ENCODE data around the gene PKP1.

PKP1 gene

DNA sequence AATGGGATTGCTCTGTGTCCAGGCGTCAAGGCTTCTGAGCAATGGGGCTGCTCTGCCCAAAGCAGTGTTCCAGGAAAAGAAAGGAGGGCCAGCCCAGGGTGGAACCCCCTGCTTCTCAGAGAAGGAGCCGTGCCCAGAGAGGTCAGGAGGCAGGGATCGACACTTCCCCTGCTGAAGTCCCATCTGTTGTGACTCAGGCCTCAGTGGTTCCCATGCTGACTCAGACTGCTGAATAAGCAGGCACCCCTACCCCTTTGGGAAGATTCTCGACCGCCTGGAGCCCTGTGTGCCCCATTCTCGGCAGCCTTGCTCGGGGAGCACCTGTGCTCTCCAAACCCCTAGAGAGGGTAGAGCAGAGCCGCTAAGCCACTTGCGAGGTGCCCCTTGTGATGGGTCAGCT lies 23.9 kb downstream of the PKP1 start:
- in situ Hi-C loops (cut with MboI; ENCODE audit: low sequenced_read_pairs): no loop called here

DNA sequence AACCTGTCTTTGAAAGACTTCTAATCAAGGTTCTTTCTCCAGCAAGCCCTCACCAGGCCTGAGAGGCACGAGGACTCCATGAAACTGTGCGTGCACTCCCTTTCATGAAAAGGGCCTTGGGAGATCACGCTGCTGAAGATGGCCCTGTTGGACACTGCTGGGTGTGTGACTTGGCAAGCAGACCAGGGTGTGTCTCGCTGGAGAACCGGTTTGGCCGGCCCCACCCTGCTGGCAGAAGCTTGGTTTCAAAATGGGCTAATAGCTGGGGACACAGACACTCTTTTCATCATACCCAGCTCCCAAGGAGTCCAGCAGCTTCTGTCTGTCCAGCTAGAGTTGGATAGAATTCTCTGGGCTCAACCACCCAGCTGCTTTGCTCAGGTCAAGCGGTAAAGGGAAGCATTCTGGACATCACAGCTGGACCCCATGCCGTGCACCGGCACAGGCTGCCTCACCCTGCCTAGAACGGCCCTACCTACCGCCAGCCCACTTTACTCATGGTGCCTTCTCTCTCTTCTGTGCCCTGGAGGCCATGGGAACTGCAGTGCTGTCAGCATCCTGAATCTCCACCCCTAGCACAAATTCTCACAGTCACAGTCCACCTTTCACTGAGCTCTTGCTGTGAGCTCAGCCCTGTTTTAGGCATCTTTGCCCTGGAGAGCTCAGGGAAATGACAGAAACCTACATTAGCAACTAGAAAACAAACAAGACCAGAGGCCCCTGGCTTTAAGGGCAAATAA lies 24.6 kb downstream of the PKP1 start:
- in situ Hi-C loops (cut with MboI; ENCODE audit: low sequenced_read_pairs): no loop called here

DNA sequence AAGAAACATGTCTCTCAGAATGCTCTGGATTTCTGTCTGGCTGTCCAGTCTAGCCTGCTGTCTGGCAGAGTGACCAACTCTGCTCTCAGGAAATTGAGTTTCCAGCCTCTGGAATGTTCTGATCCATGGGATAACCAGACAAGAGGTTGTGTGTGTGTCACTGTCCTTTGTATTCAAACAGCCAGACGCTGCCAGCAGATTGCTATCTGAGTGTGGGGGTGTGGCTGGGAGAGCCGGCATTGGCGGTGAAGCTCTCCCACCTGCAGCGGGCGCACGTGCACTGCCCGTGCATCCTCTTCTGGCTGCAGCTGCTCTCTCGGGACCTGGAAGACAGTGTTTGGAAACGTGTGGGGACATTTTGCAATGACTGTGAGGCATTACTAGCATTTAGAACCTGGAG lies 26.1 kb downstream of the PKP1 start:
- in situ Hi-C loops (cut with MboI; ENCODE audit: low sequenced_read_pairs): no loop called here

DNA sequence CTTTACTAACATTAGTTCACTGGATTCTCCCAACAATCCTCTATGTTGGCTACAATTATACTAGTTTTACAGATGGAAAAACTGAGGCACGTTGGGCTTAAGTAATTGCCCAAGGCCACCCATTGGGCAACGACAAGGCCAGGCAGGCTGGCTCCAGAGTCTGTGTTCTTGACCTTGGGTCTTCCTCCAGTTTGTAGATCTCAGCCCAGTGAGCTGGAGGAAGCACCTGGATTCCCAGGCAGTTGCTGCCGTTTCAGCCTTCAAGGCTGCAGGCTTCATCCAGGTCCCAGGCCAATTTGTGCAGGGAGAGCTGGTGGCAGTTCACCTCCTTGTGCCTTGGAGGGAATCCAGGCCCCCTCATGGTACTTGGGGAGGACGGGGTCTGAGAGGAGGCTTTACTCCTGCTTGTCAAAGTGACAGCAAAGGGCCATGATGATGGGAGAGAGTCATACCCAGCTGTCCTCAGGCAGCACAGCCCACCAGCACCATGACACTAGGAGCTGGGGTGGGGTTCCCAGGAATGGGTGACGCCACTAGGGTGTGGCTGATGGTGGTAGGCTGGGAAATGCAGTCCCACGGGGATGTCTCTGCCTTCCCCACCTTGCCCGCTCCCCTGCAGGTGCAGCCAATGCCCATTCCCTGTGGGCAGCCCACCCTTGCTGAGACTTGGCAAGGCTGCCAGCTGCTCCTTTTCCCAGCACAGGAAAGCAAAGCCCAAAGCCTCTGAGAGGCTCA lies 27.1 kb downstream of the PKP1 start:
- in situ Hi-C loops (cut with MboI; ENCODE audit: low sequenced_read_pairs): no loop called here

DNA sequence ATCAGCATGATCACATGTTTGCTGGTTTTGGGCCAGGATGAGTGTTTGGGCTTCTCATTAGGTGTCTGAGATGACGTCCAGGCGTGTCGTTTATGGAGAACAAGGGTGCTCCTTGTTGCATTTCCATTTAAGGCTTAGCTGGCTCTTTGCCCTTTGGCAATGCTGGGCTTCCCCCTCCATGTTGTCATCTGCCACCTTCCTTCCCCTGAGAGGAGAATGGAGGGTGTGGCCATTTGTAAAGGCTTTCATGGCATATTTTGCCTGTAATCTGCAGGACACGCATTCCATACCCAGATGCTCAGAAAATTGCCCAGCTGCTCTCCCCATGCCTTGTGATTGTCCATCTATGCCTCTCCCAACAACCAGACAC lies 27.7 kb downstream of the PKP1 start:
- in situ Hi-C loops (cut with MboI; ENCODE audit: low sequenced_read_pairs): no loop called here

DNA sequence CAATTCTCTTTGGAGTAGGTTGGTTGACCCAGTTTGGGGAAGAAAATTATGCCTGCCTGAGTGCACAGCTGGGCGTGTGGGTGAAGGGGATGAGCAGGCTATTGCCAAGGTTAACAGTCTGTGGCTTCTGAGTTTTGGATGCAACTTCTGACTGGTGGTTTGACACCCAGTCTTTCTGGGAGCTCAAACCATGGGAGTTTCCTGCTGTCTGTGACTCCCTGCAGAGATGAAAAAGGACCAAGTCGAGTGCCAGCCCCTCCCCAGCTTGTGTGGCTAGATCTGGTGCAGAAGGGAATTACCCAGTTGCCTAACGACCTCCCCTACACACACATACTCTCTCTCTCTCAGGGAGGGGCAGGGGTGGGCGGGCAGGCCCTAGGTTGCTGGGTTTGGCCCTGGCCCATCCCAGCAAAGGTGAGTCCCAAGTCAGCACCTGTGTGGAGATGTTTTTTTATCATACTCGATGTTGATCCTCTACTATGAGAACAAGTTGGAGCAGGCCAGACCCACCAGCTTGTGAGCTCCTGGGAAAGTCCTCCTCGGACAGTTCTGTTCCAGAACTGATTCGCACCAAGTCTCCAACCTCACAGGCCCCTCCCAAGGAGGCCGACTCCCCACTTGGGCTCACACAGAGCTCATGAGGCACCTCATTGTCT lies 28.2 kb downstream of the PKP1 start:
- in situ Hi-C loops (cut with MboI; ENCODE audit: low sequenced_read_pairs): no loop called here

DNA sequence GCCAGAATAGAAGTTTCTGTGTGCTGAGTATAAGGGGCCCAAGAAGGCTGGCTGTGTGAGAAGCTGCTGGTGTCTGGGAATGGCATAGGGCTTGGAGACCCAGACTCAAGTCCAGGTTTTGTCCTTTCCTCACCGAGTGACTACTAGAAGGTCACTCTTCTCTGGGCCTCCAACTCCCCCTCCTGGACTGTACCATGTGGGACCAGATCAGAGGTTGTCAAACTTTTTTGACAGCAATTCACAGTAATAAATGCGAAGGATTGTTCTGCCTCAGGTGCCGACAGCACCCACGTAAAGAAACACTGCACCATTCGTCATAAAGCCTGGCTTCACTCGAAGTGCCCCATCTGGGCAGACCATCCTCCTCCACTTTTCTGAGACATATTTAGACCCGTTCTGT lies 29.0 kb downstream of the PKP1 start:
- in situ Hi-C loops (cut with MboI; ENCODE audit: low sequenced_read_pairs): no loop called here

DNA sequence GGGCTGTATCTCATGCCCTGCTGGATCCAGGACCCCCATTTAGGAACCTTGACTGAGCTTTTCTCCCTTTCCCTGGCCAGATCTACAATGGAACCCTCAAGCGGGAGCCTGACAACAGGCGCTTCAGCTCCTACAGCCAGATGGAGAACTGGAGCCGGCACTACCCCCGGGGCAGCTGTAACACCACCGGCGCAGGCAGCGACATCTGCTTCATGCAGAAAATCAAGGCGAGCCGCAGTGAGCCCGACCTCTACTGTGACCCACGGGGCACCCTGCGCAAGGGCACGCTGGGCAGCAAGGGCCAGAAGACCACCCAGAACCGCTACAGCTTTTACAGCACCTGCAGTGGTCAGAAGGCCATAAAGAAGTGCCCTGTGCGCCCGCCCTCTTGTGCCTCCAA lies 29.8 kb downstream of the PKP1 start:
- in situ Hi-C loops (cut with MboI; ENCODE audit: low sequenced_read_pairs): no loop called here

DNA sequence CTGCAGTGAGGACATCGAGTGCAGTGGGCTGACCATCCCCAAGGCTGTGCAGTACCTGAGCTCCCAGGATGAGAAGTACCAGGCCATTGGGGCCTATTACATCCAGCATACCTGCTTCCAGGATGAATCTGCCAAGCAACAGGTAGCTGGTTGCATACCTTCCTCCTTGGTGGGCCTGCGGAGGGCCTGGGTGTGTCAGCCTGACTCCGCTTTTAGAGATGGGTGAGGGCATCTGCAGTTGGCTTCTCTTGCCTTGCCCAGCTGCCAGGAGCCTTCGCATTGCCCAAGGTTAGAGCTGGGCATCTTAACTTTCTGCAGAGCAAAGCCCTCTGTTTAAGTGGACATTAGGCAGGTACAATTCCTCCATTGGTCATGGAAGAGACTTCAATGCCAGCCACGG lies 33.2 kb downstream of the PKP1 start:
- in situ Hi-C loops (cut with MboI; ENCODE audit: low sequenced_read_pairs): no loop called here

DNA sequence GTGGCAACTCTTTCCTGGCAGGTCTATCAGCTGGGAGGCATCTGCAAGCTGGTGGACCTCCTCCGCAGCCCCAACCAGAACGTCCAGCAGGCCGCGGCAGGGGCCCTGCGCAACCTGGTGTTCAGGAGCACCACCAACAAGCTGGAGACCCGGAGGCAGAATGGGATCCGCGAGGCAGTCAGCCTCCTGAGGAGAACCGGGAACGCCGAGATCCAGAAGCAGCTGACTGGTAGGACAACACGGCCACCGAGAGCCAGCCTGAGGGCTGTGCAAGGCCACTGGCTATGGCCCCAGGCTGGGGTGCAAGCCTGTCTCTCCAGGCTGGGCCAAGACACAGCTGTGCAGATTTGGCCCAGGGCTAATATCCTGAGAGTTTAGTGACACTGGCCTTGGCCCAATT lies 34.2 kb downstream of the PKP1 start:
- in situ Hi-C loops (cut with MboI; ENCODE audit: low sequenced_read_pairs): no loop called here

DNA sequence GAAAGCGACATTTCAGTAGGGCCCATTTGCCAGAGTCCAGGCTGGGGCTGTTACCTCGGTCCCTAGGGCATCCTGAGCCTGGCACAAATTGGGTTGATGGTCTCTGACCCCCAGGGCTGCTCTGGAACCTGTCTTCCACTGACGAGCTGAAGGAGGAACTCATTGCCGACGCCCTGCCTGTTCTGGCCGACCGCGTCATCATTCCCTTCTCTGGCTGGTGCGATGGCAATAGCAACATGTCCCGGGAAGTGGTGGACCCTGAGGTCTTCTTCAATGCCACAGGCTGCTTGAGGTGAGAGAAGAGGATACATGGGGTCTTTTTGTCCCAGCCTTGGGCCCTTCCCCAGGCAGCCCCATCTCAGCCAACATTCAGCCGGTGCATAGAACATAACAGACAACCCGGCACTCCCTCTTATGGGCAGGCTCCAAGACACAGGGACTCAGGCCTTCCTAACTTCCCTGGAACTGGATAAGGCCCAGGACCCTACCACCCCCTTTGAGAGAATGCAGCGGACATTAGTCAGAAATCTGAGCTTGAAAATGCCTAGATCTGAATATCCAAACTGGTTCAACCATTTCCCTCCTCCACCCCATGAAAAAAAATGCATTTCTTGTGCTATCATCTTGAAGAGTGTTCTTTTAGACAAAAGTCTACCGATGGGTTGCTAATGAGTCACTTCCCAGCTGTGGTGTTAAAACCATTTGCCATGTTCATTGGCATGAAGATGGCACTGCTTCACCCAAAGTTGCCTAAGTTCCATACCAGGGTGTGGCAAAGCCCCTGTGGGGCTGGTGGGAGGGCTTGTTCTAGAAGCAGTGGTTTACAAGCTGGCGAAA lies 35.4 kb downstream of the PKP1 start:
- in situ Hi-C loops (cut with MboI; ENCODE audit: low sequenced_read_pairs): no loop called here

DNA sequence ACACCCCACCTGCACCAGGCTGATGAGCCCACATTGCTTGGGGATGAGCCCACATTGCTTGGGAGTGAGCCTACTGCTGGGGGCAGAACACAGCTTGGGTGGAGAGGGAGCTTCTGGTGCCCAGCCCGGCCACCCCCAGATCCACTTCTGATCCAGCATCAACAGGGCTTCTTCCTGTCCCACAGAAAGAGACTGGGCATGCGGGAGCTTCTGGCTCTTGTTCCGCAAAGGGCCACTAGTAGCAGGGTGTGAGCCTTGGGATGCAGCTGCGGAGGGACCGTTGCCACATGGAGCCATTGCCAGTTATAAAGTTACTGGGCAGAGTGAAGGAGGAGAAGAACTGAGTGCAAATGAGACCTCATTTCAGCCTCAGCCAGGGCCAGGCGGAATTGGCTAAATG lies 36.3 kb downstream of the PKP1 start:
- in situ Hi-C loops (cut with MboI; ENCODE audit: low sequenced_read_pairs): no loop called here

DNA sequence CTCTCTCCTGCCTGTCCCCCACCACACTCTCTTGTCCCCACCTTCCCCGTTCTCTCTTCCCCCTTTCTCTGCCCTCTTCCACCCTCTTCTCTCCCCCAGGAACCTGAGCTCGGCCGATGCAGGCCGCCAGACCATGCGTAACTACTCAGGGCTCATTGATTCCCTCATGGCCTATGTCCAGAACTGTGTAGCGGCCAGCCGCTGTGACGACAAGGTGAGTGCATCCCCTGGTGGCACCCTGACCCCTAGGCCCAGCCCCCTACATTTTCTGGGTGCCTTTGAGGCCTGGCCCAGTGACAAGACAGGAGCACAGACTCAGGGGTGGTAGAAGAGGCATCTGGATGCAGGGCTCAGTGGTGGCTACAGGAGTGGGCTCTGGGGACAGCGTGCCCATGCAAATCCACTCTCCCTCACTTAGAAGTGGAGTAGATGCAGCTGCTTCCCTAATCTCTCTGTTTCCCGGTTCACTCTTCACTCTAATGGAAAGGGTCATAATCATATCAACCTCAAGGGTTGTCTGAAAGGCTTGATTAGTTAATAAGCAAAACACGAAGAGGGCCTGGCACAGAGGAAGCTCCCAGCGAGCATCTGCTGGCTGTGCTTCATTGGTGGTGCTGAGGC lies 37.0 kb downstream of the PKP1 start:
- in situ Hi-C loops (cut with MboI; ENCODE audit: low sequenced_read_pairs): no loop called here

DNA sequence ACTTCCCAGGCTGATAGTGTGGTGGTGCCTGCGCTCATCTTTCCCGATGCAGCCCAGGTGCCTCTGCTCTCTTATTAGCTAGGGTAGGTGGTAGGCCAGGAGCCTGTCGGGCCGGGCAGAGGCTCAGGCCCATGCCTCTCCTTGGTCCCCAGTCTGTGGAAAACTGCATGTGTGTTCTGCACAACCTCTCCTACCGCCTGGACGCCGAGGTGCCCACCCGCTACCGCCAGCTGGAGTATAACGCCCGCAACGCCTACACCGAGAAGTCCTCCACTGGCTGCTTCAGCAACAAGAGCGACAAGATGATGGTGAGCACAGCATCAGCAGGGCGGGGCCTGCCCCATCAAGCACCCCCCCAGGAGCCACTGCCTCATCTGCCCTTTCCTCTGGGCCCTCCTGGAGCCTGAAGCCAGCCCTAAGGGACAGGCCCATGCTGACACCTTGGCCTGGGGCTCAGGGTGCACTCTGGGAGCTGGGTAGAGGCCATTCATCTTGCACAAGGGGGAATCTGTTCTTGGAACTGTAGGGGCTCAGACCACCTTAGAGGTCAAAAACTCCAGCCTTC lies 38.6 kb downstream of the PKP1 start:
- in situ Hi-C loops (cut with MboI; ENCODE audit: low sequenced_read_pairs): no loop called here

DNA sequence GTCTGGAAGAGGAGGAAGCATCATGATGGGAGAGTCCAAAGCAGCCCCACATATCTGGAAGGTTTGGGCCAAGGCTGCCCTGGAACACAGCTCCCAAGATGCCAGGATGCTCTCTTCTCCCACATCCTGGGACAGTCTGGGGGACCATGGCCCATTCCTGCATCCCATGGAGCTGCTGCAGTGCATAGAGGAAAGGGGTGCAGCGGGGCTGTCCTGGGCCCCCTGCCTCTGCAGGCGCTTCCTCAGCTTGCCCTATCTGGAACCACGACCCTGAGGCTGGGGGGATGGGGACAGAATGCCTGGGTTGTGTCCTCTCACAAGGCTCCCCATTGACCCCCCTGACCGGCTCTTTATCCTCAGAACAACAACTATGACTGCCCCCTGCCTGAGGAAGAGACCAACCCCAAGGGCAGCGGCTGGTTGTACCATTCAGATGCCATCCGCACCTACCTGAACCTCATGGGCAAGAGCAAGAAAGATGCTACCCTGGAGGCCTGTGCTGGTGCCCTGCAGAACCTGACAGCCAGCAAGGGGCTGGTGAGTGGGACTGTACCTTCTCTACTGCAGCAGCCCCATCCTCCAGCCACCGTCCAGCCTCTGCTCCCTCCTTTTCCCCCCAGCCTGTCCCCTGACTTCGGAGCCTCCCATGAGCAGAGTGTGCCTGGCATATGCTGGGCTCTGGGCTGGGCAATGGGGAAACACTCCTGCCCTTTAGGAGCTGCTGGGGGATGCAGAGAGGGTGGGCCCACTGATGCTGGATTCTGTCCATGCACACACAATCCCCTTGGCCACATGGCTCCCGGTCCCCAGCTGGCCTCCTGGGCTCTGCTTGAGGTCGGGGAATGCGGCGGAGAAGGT lies 39.6 kb downstream of the PKP1 start:
- in situ Hi-C loops (cut with MboI; ENCODE audit: low sequenced_read_pairs): no loop called here

DNA sequence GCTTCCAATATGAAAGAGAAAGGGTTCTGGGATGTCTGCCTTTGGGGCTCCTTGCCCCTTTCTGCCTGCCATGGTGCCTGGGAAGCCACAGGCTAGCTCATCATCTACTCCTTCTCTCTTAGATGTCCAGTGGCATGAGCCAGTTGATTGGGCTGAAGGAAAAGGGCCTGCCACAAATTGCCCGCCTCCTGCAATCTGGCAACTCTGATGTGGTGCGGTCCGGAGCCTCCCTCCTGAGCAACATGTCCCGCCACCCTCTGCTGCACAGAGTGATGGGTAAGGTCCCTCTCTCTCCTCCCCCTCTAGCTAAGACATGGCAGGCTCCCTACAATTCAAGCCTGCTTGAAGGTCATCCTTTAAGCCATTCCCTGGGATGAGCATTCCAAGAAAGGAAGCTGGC lies 41.0 kb downstream of the PKP1 start:
- in situ Hi-C loops (cut with MboI; ENCODE audit: low sequenced_read_pairs): no loop called here

DNA sequence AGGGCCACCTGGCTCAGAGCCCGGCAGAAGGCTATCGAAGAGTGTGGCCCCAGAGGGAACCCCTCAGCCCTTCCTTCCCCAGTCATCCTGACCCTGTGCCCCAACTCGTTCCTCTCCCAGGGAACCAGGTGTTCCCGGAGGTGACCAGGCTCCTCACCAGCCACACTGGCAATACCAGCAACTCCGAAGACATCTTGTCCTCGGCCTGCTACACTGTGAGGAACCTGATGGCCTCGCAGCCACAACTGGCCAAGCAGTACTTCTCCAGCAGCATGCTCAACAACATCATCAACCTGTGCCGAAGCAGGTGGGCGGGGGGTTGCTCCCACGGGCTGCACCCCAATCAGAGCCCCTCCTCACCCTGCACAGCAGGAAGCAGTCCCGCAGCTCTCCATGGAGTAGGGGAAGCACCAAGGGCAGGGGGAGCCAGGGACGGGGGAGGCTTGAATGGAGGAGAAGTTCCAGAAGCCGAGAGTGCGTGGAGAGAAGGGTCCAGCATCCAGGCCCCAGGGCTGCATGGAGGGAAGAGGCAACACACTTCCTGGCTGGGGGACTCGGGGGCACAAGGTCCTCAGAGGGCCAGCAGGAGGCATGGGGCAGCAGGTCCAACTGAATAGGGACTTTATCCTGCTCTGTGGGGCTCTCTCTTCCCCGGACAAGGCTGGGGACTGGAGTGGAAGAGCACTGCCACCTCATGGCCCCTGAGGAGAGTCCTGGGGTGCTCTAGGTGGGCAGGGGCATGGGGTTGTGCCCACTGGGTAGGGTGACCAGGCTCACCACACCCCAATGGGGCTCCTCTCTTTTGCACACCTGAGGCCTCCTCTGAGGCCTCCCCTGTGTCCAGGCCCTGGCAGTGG lies 41.7 kb downstream of the PKP1 start:
- in situ Hi-C loops (cut with MboI; ENCODE audit: low sequenced_read_pairs): no loop called here

DNA sequence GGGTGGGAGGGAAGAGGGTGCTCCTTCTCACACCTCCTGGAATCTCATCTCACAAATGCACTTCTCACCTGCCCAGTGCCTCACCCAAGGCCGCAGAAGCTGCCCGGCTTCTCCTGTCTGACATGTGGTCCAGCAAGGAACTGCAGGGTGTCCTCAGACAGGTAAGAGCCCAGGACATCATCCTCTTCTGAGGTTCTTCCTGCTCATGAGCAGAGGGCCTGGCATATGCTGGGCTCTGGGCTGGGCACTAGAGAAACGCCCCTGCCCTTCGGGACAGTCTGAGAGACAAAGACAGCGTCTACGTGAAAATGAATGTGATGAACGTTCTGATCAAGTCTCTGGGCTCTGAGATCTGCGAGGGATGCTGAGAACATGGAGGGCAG lies 42.4 kb downstream of the PKP1 start:
- in situ Hi-C loops (cut with MboI; ENCODE audit: low sequenced_read_pairs): no loop called here

DNA sequence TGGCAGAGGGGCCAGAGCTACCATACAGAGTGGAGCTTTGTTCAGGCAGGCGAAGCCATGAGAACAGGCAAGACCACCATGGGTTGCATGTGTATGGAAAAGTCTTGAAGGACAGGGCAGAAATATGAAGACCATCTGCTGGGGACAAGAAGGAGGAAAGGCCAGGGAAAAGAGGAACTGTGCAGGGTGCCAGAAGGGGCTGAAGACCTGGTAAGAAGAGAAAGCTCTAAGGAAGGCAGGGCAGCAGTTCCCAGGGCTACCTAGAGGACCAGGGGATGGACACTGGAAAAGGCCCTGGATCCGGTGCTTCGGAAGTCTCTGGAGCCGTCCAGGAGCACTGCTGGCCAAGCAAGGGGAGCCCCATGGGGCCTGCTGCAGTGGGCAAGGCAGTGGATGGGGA lies 43.4 kb downstream of the PKP1 start:
- in situ Hi-C loops (cut with MboI; ENCODE audit: low sequenced_read_pairs): no loop called here
